Measurements from ENCODE around the gene OR2J3. TPM values are rescaled to one million over a fixed set of nuclear protein-coding genes. Genes with fewer than 3 reads are reported as not detected.

The OR2J3 gene
- total RNA-seq, 2 donors from 2014 or later: not detected

- no peaks in the 10 kb centered on the region for H3K9me3 ChIP-seq
- TF ChIP-seq CTCF (IDR thresholded peaks at IDR 0.05): no peak
- H3K27me3 ChIP-seq: no peaks in the 10 kb centered on the region
- no peak overlapping the region for H3K4me3 ChIP-seq
- H3K36me3 ChIP-seq: no peaks in the 10 kb centered on the region
- intact Hi-C loops (cut with DNase I): no loop called here
- no peak for DNase-seq
- no peak overlapping the region for H3K27ac ChIP-seq
- no peaks in the 10 kb centered on the region for H3K4me1 ChIP-seq
- H3K9ac ChIP-seq (ENCODE audit: low read depth in 2 of 2, low read length in 2 of 2): no peak overlapping the region
Measured at GRCh38 chr6:29129326-29130012, 21.6 kb downstream of the OR2J3 start.

GRCh38 chr6:29130644-29131043 is 22.8 kb downstream of the OR2J3 start:
- DNase-seq: no peak
- intact Hi-C loops (cut with DNase I): no loop called here
- H3K27me3 ChIP-seq: no peaks in the 10 kb centered on the region

GRCh38 chr6:29131691-29132090 is 23.8 kb downstream of the OR2J3 start:
- intact Hi-C loops (cut with DNase I): no loop called here
- Histone ChIP-seq H3K9me3 (no peaks in the 10 kb centered on the region), H3K27me3 (no peaks in the 10 kb centered on the region), H3K4me3 (no peak overlapping the region), H3K27ac (no peak overlapping the region), H3K36me3 (no peaks in the 10 kb centered on the region), H3K9ac (ENCODE audit: low read depth in 2 of 2, low read length in 2 of 2) (no peak overlapping the region), H3K4me1 (no peaks in the 10 kb centered on the region)
- TF ChIP-seq CTCF (IDR thresholded peaks at IDR 0.05): no peak
- no peak for DNase-seq

More at GRCh38 chr6:29130644-29131043, 22.8 kb downstream of the OR2J3 start:
- no peak for TF ChIP-seq CTCF (IDR thresholded peaks at IDR 0.05)
- H3K9ac ChIP-seq (ENCODE audit: low read depth in 2 of 2, low read length in 2 of 2): no peak overlapping the region
- H3K36me3 ChIP-seq: no peaks in the 10 kb centered on the region
- no peaks in the 10 kb centered on the region for H3K4me1 ChIP-seq
- H3K4me3 ChIP-seq: no peak overlapping the region
- no peak overlapping the region for H3K27ac ChIP-seq
- H3K9me3 ChIP-seq: no peaks in the 10 kb centered on the region

- no peaks in the 10 kb centered on the region for H3K36me3 ChIP-seq
- no peaks in the 10 kb centered on the region for H3K4me1 ChIP-seq
- DNase-seq: no peak
- H3K27me3 ChIP-seq: no peaks in the 10 kb centered on the region
- H3K27ac ChIP-seq: no peak overlapping the region
- no peaks in the 10 kb centered on the region for H3K9me3 ChIP-seq
- TF ChIP-seq CTCF (IDR thresholded peaks at IDR 0.05): no peak
- no peak overlapping the region for H3K9ac ChIP-seq (ENCODE audit: low read depth in 2 of 2, low read length in 2 of 2)
- no peak overlapping the region for H3K4me3 ChIP-seq
- intact Hi-C loops (cut with DNase I): no loop called here
Measured at GRCh38 chr6:29137724-29138123, 29.9 kb downstream of the OR2J3 start.

- Histone ChIP-seq H3K27me3 (no peaks in the 10 kb centered on the region), H3K27ac (no peak overlapping the region), H3K9ac (ENCODE audit: low read depth in 2 of 2, low read length in 2 of 2) (no peak overlapping the region), H3K9me3 (no peaks in the 10 kb centered on the region), H3K4me3 (no peak overlapping the region), H3K4me1 (no peaks in the 10 kb centered on the region), H3K36me3 (no peaks in the 10 kb centered on the region)
- no peak for DNase-seq
- no peak for TF ChIP-seq CTCF (IDR thresholded peaks at IDR 0.05)
- intact Hi-C loops (cut with DNase I): no loop called here
Measured at GRCh38 chr6:29141606-29142005, 33.7 kb downstream of the OR2J3 start.

Data from colonic mucosa (tissue), 4 donors.